ENCODE data around the gene CSPG4. TPM values are rescaled to one million over a fixed set of nuclear protein-coding genes. Genes with fewer than 3 reads are reported as not detected.
"Not testable (repeated sequence)": the region's sequence is repeated elsewhere in the genome, so short reads cannot be mapped to it uniquely, and the experiment has no call there.

The CSPG4 gene
- total RNA-seq, 6 experiments from 2014 or later = 0.12 to 0.29 (median 0.20) TPM

GRCh38 chr15:75760704-75761435, 48.2 kb upstream of the CSPG4 start:
- Histone ChIP-seq H3K27me3 (no peaks in the 10 kb centered on the region), H3K4me1 (peaks cover 0 to 14% (median 0%) of the 10 kb centered on the region in 4 donors), H3K9me3 (no peaks in the 10 kb centered on the region), H3K4me3 (no peak overlapping the region), H3K27ac (no peak overlapping the region), H3K36me3 (no peaks in the 10 kb centered on the region)
- WGBS (ENCODE audit: insufficient coverage, low coverage, low lambda C conversion rate, missing lambda C conversion rate) = 84% methylated on average over 6 of the region's 14 CpGs
- ATAC-seq (no peak), DNase-seq (peak in 1 of 3 donors; percentile 37)
- intact Hi-C loops (cut with DNase I) = no loop called here
- TF ChIP-seq CTCF (IDR thresholded peaks at IDR 0.05) = no peak
- no peak for TF ChIP-seq POLR2A (IDR thresholded peaks at IDR 0.05)

GRCh38 chr15:75760131-75760520, 47.5 kb upstream of the CSPG4 start:
- peak in 1 of 3 donors; percentile 35 for DNase-seq
- peaks cover 0 to 14% (median 0%) of the 10 kb centered on the region in 4 donors for H3K4me1 ChIP-seq
- ATAC-seq; H3K27me3 ChIP-seq; intact Hi-C loops (cut with DNase I); H3K36me3 ChIP-seq; H3K9me3 ChIP-seq; H3K4me3 ChIP-seq; H3K27ac ChIP-seq: not testable (repeated sequence)
- WGBS (ENCODE audit: insufficient coverage, low coverage, low lambda C conversion rate, missing lambda C conversion rate) = 100% methylated on average over 4 of the region's 7 CpGs

GRCh38 chr15:75759416-75760130, 46.9 kb upstream of the CSPG4 start:
- intact Hi-C loops (cut with DNase I) = no loop called here
- 83% methylated on average over 2 of the region's 2 CpGs for WGBS (ENCODE audit: insufficient coverage, low coverage, low lambda C conversion rate, missing lambda C conversion rate)

GRCh38 chr15:75758071-75758872, 45.6 kb upstream of the CSPG4 start:
- Histone ChIP-seq H3K9me3 (no peaks in the 10 kb centered on the region), H3K4me1 (peaks cover 0 to 8% (median 0%) of the 10 kb centered on the region in 4 donors), H3K4me3 (peak overlapping the region; percentile 30 to 64 (median 51)), H3K36me3 (no peaks in the 10 kb centered on the region), H3K27ac (peak overlapping the region; percentile 36 to 61 (median 39)), H3K27me3 (no peaks in the 10 kb centered on the region)
- ATAC-seq (peak; percentile 96 to 98 (median 98)), DNase-seq (peak; percentile 89 to 92 (median 92))
- 2% methylated on average over 34 of the region's 35 CpGs for WGBS (ENCODE audit: insufficient coverage, low coverage, low lambda C conversion rate, missing lambda C conversion rate)
- TF ChIP-seq POLR2A (IDR thresholded peaks at IDR 0.05) = peak; percentile 76
- TF ChIP-seq CTCF (IDR thresholded peaks at IDR 0.05) = peak in 3 of 4 donors; percentile 17 to 40 (median 39)
- intact Hi-C loops (cut with DNase I) = no loop called here

More at GRCh38 chr15:75759416-75760130, 46.9 kb upstream of the CSPG4 start:
- Histone ChIP-seq H3K27ac (no peak overlapping the region), H3K9me3 (no peaks in the 10 kb centered on the region), H3K36me3 (no peaks in the 10 kb centered on the region), H3K27me3 (no peaks in the 10 kb centered on the region), H3K4me1 (peaks cover 0 to 14% (median 0%) of the 10 kb centered on the region in 4 donors), H3K4me3 (no peak overlapping the region)
- DNase-seq (no peak), ATAC-seq (no peak)
- TF ChIP-seq POLR2A (IDR thresholded peaks at IDR 0.05) = no peak
- no peak for TF ChIP-seq CTCF (IDR thresholded peaks at IDR 0.05)

GRCh38 chr15:75754871-75755270, 42.2 kb upstream of the CSPG4 start:
- H3K36me3 ChIP-seq; H3K27me3 ChIP-seq; ATAC-seq; H3K4me1 ChIP-seq; H3K27ac ChIP-seq; DNase-seq; intact Hi-C loops (cut with DNase I); H3K9me3 ChIP-seq; H3K4me3 ChIP-seq: not testable (repeated sequence)
- WGBS (ENCODE audit: insufficient coverage, low coverage, low lambda C conversion rate, missing lambda C conversion rate) = 83% methylated on average over 4 of the region's 5 CpGs

Data from right lobe of liver (tissue), 6 donors.